Epidermal melanocyte (primary cell): Measurements from ENCODE around the gene TRAK1.

Experiments used
- DNase-seq: peaks from one replicate; pipeline ENCODE4 v3.0.0; 2011; ENCODE audit warnings: low spot score; ENCODE audit not compliant: insufficient read length

TRAK1 gene

DNA sequence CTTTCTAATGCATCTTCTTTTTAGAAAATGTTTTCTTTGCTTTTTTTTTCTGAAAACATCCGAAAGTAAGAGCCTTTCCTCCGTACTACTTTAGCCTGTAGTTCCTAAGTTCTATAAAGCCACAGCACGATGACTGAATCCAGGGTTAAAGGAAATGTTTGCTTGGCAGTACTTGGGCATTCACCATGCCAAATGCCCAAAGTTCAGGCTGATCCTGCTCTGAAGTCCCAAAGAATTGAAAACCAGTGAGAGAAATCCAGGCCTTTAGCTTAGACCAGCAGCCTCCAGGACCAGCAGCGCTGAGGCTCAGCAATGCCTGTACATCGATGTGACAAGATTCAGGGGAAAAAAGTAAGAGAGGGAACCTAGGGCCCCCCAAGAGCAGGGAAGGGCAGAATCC is 139.7 kb downstream of the TRAK1 start:
- DNase-seq = no peak

DNA sequence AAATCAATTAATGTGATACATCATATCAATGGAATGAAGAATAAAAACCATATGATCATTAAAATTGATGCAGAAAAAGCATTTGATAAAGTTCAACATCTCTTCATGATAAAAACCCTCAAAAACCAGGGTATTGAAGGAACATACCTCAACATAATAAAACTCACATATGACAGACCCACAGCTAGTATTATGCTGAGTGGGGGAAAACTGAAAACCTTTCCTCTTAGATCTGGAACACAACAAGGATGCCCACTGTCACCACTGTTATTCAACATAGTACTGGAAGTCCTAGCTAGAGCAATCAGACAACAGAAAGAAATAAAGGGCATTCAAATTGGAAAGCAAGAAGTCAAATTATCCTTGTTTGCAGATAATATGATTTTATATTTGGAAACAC is 144.4 kb downstream of the TRAK1 start:
- no peak for DNase-seq

DNA sequence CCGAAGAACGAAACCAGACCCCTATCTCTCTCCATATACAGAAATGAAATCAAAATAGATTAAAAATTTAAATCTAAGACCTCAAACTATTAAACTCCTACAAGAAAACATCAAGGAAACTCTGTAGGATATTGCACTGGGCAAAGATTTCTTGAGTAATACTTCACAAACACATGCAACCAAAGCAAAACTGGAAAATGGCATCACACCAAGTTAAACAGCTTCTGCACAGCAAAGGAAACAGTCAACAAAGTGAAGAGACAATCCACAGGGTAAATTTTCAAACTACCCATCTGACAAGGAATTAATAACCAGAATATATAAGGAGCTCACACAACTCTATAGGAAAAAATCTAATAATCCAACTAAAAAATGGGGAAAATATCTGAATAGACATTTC is 145.5 kb downstream of the TRAK1 start:
- DNase-seq = no peak

DNA sequence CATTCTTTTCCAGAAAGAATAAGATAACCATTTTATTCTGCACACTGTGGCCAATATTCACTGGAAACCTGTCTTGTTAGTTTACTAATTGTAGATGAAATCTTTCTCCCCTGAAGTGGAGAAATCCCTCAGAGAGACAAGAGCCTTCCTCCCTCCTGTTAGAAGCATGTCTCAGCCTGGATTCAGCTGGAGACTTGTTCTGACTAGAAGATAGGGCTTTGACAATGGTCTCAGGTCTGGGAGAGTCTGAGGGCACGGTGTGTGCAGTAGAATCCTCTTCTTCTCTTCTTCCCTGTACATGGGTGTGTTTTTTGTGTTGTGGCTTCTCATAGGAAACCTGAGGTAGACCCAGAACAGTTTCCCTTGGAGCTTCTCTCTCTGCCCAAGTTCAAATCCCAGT is 154.9 kb downstream of the TRAK1 start:
- no peak for DNase-seq

DNA sequence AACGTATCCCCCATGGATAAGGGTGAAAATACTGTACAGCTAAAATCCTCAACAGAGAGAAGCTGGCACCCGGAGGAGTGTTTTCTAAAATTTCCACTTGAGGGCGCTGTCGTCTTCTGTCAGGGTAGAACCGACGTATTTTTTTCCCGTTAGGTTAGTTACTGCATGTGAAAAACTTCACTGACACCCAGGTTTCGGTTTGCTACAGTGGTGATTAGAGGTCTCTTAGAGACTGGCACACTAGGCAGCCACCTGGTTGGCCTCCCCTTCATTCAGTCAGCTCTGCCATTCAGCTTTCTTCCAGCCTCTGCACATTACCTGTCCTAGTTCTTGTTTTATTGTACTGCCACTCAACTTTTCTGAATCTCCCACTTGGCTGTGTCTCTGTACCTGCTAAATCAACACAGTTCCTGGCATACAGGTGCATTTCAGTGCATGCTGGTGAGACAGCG is 156.4 kb downstream of the TRAK1 start:
- DNase-seq = no peak

DNA sequence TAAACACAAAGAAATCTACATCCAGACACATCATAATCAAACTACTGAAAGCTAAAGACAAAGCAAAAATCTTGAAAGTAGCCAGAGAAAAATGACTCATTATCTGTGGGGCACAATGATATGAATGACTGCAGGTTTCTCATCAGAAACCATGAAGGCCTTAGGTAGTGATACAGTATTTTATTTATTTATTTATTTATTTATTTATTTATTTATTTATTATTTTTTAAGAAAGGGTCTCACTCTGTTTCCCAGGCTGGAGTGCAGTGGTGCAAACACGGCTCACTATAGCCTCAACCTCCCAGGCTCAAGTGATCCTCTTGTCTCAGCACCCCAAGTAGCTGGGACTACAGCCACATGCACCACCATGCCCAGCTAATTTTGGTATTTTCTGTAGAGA is 159.6 kb downstream of the TRAK1 start:
- no peak for DNase-seq

DNA sequence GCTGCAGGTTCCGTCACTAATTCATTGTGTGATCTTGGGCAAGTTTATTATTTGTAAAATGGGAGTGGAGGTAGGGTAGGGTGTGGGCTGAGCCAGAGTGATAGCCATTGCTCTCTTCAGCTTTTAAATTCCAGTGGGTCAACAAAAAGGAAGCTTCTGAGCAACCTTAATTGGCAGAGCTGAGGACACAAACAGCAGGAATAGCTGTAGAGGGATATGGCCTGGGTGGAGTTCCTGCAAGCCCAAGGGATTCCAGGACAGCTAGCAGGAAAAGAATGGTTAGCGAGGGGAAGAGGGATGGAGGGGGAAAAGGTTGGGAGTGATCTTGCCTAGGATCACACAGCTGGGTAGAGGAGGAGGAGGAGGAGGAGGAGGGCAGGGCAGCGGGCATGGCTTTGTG is 163.4 kb downstream of the TRAK1 start:
- no peak for DNase-seq

DNA sequence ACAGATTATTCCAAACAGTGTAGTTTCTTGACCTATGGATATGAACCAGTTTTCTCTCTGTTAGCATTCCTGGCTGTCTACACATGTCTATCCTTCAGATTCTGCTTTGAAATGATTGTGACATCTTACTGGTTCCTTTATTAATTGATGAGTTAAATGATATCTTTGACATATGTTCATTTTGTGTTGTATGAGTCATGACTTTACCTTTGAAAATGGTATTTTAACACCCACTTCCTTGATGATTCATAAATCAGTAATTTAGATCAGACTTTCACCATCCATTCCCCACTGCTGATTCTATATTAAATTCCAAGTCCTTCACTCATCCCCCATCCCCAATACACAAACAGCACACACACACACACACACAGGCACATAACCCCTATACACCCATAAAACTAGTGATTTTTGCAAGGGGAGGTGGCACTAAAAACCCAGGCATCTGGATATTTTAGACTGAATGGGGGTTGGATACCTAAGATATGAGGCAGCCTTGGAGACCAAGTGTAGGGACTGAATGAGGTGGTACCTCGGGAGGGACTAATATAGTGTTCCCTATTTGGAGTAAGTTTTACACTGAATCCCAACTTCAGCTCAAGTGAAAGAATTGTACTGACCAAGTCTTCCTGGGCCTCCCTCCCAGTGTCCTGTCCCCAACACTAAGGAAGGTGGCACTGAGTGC is 165.1 kb downstream of the TRAK1 start:
- no peak for DNase-seq

DNA sequence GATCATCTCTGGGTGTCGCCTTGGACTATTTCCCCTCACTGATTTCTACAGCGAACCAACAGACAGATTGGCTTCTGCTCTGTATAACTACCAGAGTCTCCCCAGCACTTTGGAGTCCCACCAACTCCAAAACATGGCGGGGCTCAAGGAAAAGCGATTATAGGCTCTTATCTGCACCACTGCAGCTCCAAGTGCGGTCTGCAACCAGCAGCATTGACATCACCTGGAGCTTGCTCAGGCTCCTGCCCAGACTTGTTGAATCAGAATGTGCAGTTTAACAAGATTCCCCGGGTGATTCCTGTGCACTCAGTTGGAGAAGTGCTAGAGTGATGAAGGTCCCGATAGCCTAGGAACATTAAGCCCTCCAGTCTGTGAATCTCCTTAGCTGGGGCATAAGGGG is 165.8 kb downstream of the TRAK1 start:
- no peak for DNase-seq

DNA sequence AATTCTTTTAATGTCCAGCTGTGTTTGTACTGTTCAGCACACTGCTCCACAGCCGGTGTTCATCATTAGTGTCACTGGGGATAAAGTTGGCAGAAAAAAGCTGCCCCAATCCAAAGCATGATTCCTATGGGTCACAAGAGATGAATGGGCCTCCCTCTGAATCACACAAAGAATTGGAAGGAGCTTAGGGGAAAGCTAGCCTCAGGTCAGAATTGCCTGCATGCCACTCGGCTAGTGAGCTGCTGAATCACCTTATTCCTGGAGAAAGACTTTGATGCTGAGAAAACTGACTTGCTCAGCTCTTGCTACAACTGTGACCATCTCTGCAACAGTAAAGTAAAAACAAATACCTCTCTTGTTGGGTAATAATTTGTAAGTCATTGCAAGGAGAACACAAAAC is 171.4 kb downstream of the TRAK1 start:
- no peak for DNase-seq

DNA sequence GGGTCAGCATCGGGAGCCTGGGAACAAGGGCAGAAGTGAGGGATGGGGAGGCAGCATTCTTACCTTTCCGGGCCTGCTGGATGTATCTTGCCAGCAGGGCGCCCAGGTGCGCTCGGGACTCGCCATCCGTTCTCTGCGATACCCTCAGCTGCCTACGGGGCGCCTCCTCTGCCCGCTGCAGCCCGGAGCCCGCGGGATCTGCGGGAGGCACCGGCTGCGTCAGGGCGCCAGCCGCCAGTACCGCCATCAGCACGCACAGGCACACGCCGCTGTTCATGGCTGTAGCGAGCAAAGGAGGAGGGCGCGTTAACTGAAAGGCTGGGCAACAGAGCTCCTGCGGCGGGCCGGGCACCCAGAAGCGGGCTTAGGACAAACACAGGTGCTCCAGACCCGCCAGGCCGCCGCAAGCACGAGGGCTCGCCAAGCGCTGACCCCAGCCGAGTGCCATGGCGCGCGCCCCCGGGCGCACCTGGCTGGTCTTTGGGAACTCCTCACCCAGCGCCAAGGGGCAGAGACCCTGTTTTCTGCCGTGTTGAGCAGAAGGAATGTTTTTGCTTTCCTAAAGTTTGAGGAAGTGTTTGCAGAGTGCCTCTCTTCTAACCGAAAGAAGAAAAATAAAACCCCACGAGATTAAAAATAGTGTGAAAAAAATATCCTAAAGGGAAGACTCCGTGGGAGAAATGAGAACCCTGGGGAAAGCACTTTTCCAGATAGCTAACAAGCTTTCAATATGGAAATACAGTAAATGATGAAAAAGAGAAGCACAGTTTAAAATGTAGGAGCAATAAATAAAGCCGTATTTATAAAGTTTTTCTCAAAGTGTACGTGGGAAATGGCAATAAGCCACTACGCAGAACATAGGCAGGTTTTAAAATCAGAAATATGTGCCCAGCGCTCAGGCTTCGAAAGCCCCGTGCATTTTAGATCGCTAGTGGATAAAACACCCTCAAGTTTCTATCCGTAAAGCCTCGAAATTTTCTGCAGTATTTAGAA is 172.5 kb downstream of the TRAK1 start:
- no peak for DNase-seq

DNA sequence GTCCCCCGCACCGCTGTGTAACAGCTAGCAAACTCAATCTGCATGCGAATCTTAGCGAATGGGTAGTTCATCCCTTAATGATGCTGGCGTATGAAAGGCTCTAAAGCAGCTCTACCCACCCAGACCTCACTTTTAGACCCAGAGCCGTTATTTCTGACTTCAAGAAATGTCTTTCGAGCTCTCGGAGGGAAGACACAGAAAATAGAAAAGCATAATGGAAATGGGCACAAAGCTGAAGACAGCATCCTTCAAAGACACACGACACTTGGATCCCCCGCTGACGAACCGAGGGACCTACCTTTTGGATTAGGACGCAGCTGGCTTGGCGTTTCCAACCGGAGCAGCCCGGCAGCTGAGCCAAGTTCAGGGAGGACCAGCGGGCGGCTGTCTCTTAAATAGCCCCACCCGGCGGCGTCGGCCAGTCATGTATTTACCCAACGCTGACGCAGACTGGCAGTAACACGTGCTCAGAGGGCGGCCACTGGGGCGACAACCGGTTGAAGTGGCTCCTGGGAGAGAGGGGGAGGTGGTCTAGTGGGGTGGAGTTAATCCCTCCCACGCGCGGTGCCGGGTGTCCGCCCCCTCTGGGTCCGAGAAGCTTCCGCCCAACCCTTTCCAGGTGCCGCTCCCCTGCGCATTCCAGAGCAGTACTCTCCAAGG is 173.4 kb downstream of the TRAK1 start:
- DNase-seq = no peak

DNA sequence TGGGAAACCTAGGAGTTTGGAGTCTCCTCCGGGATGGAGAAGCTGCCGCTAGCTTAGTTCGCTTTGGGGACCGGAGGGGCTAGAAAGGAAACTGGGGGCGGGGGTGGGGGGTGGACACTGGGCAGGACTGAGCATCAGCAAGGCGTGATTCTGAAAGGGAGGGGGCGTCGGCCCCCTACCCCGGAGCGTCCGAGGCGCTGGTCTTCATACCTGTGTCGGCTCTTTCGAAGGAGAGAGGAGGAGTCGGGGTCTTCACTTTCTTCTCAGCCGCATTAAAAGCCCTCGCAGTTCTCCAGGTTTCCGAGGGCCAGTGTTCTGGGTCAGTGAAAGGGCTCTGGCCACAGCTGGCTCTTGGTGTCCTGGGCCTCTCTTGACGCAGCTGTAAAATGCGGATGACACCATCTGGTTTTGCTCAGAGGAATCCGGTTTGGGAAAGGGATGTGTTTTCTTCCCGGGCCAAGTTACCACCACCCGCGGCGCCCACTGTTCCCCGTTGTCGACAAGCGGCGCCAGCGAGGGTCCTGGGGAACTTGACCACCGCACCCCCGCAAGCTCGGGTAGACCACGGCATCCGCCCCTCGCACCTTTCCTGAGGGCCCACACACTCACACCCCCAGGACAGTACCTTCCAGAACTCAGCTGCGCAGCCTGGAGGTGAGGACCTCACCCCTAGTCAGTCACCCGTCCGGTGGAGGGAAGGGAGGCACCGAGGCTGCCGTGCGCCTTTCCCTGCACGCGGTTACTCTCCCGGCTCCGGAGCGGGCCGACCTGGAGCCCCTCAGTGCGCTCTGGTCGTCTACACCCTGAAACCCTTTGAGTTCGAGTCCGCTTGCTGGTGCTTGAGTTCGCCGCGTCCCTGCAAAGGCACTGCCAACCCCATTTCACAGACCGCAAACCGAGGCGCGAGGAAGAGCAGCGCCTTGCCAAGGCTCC is 174.2 kb downstream of the TRAK1 start:
- no peak for DNase-seq

DNA sequence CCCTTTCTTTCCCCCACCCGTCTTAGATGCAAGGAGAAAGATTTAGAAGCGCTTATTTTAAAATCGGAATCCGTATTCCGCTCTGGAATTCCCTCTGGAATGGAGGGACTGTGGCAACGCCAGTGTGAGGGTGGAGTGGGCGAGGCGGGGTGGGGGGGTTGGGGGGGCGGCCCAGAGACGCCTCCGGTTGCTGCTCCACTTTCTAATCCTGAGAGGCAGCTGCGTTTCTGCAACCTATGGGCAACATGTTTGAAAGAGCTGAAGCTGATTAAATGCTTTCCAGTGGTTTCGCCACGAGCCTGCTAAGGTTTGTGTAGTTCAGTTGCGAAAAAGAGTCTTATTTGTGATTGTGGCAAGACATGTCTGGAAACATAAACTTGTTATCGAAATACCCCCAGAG is 174.9 kb downstream of the TRAK1 start, which contains the start of gene CCK:
Gene CCK, minus strand, starts transcription at position 101 of the 400 bp plus-strand sequence. CDS start 2,555 bp downstream, outside the sequence.
- DNase-seq = no peak

DNA sequence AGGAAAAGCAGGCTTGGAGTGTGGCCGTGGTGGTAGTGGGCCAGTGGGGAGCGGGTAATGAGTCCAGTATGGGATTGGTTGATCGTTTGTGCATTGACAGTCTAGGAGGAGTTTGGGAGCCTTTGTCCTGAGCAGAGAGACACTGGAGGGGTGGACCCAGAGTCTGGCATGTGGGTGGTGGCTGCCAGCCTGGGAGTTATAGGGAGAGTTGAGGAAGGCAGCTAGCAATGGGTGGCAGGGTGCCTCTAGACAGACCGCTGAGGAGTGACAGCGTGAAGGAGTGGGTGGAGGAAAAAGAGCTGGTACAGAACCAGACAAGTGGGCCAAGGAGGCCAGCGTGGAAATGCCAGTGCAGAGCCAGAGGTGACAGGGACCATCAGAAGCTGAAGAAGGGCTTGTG is 176.7 kb downstream of the TRAK1 start:
- DNase-seq = no peak

DNA sequence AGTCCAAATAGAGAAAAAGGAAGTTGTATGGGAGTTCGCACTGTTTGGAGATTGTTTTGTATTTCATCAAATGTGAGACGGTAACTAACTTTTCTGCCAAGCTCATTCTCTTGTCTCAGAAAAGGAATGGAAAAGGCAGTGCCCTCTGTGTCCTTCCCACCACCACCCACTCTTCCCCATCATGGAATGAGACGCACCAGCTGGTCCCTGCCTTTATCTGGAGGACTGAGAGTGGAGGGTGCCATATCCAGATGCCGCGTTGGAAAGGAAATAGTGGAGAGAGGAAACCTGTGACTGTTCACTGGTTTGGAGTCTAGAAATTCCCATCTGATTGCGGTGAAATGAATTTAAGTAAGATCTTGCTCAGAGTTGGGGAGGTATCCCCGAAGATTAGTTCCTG is 178.5 kb downstream of the TRAK1 start:
- DNase-seq = no peak

DNA sequence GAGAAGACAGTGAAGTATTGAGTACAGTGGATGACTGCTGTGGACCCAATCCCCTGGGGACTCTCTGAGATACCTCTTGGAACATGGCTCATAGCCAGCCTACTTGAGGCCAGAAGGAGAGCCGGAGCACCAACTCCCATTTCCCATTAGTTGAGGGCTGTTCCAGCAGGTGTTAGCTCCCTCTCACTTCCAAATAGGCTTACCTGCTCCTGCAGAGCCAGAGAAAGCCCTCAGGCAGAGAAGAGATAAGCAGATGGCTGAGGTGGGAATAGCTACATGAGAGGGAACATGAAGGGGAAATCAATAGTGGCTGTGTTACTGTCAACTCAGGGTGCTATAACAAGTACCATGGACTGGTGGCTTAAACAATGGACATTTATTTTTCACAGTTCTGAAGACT is 179.4 kb downstream of the TRAK1 start:
- no peak for DNase-seq

DNA sequence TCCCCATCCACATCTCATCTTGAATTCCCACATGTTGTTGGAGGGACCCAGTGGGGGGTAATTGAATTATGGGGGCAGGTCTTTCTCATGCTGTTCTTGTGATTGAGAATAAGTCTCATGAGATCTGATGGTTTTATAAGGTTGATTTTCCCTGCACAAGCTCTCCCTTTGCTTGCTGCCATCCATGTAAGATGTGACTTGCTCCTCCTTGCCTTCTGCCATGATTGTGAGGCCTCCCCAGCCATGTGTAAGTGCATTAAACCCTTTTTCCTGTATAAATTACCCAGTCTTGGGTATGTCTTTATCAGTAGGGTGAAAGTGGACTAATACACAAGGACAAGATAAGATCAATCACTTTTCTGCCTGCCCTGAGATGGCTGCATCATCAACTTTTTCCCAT is 180.6 kb downstream of the TRAK1 start:
- no peak for DNase-seq

DNA sequence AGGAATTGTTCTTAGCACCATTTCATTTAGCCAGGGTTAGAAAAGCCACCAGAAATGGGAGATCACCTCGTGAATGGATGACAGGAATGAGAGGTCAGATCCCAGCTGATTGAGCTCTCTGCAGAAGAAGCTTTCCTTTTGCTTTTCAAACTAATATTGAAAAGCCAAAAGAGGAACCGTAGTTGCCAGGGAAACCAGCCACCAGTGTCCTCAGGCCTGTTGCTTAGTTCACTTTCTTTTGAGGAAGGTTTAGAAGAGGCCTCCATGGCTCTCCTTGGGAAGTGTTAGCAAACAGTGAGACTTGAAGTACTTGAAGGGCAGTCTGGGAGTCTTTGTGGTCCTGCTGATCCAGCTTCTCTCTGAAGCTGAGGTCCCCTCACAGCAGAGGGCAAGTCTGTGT is 182.2 kb downstream of the TRAK1 start:
- no peak for DNase-seq

DNA sequence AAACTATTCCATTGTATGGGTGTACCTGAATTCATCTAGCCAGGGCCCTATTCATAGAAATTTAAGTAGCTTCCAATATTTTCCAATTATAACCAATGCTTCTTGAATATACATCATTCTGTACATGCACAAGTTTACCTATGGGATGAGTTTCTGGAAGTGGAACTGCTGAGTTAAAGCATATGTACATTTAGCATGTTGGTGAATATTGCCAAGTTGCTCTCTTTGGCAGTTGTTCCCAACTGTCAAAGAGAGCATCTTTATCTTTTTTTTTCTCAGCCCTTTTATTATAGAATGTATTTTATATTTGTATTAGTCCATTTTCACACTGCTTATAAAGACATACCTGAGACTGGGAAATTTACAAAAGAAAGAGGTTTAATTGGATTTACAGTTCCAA is 183.1 kb downstream of the TRAK1 start:
- DNase-seq = no peak

DNA sequence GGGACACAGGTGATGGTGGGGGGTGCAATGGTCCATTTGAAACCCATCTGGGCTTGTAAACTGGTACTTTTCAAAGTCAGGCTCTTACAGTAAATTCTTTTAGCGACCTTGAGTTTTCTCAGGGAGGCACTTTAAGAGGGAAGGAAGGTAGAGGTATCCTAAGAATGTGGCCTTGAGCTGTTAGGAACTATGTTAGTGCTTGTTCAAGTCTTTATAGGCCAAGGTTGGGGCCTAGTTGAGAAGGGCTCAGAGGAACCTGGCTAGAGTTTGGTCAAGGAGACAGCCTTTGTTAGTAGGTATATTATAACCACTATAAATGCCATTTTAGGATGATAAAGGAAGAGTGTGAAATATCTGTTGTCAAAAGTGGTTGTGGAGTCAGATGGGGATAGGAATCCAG is 184.1 kb downstream of the TRAK1 start:
- DNase-seq = no peak
